Neural cell (in vitro differentiated cells): ENCODE measurements around the gene SELENOF.

Experiments used
- EP300 ChIP-seq: fragments of 450-650 bp; conservative IDR thresholded peaks from 2 replicates; pipeline ENCODE4 v1.6.1; 2014; ENCODE audit warnings: antibody characterized with exemption, mild to moderate bottlenecking, moderate library complexity; ENCODE audit not compliant: poor library complexity, severe bottlenecking
- REST ChIP-seq: IDR thresholded peaks from 2 replicates; pipeline ENCODE4 v1.6.1; 2012; ENCODE audit warnings: borderline replicate concordance
- TF ChIP-seq, protein P1 (sequence below): fragments of 450-650 bp; IDR thresholded peaks from 2 replicates; pipeline ENCODE4 v1.5.1; 2014; ENCODE audit warnings: antibody characterized with exemption, mild to moderate bottlenecking, moderate library complexity; ENCODE audit not compliant: poor library complexity, severe bottlenecking

GRCh38 chr1:86957221-86957620 lies 43.3 kb upstream of the SELENOF start:
- TF ChIP-seq REST (no peak), EP300 (no peak)
- TF ChIP-seq, protein P1, sequence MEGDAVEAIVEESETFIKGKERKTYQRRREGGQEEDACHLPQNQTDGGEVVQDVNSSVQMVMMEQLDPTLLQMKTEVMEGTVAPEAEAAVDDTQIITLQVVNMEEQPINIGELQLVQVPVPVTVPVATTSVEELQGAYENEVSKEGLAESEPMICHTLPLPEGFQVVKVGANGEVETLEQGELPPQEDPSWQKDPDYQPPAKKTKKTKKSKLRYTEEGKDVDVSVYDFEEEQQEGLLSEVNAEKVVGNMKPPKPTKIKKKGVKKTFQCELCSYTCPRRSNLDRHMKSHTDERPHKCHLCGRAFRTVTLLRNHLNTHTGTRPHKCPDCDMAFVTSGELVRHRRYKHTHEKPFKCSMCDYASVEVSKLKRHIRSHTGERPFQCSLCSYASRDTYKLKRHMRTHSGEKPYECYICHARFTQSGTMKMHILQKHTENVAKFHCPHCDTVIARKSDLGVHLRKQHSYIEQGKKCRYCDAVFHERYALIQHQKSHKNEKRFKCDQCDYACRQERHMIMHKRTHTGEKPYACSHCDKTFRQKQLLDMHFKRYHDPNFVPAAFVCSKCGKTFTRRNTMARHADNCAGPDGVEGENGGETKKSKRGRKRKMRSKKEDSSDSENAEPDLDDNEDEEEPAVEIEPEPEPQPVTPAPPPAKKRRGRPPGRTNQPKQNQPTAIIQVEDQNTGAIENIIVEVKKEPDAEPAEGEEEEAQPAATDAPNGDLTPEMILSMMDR: no peak
